GM18909 (cell line): ENCODE measurements around the gene FAM219A.

Source experiments
- ATAC-seq: cut with Tn5 transposase; IDR thresholded peaks from one replicate; pipeline ENCODE4 v1.9.1; 2021; ENCODE audit warnings: mild to moderate bottlenecking; ENCODE audit not compliant: unreplicated experiment, poor library complexity

The FAM219A gene, protein sequence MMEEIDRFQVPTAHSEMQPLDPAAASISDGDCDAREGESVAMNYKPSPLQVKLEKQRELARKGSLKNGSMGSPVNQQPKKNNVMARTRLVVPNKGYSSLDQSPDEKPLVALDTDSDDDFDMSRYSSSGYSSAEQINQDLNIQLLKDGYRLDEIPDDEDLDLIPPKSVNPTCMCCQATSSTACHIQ

GRCh38 chr9:34458013-34458958 lies at the start of gene FAM219A, which contains the start of gene DNAI1:
TSS of gene FAM219A (minus strand) at chr9:34458570. CDS start at chr9:34458263, 307 bp downstream.
TSS of gene DNAI1 (plus strand) at chr9:34458805. CDS start at chr9:34459006, 201 bp downstream.
- peak; percentile 96 for ATAC-seq

DNA sequence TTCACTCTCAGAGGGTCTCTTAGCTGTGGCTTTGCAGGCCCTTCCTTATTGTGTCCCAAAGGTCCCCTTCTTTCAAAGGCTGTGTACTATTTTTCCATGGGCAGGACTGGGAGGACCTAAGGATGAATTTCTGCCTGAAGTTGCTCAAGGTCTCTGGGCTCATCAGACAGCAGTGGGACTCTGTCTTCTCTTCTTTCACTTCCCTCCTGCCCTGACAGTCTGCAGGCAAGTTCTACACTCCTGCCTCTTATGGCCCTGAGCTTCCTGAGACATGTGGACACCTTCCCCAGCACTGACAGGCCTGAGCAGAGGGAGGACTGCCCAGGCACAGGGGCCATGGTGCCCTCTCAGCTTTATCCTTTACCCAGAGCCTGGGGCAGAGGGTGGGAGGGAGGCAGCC lies 49.6 kb upstream of the FAM219A start:
- no peak for ATAC-seq

DNA sequence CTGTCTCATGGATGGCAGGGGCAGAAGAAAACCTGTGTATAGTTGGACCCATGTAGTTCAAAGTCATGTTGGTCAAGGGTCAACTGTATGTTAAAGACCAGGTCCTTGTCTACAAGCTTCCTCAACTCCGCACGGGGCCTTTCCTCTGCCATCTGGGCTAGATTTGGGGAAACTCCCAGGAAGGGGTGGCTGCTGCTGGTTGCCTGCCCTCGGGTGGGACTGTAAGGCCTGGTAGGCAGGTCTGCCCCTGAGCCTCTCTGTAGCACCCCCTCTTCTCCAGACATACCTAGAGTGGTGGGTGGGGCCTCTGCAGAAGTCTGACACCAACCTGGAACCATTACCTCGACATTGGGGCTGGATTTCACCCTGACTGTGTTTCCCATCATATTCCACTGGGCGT lies 49.2 kb upstream of the FAM219A start:
- no peak for ATAC-seq

- ATAC-seq, result no peak
These were observed 48.3 kb upstream of the FAM219A start for GRCh38 chr9:34506623-34507022.

- ATAC-seq, result no peak
These were observed 47.2 kb upstream of the FAM219A start for GRCh38 chr9:34505370-34506120.

DNA sequence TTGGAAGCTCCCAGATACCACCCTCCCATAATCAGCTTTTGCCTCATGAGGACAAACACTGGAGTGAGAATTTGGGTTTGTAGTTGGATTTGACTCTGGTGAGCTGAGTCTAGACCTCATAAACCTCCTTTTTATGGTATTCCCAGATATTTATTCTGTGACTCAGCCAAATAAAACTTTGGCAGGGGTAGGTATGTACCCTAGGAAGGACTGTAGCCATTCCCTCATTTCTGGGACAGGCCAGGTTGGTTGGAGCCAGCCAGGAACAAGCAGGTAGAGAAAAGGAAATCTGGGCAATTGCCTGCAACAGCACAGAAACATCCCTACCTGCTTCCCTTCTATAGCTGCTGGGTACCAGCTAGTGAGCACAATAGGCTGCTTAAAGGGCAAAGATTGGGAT lies 45.0 kb upstream of the FAM219A start:
- no peak for ATAC-seq

- ATAC-seq, result no peak
These were observed 44.5 kb upstream of the FAM219A start for GRCh38 chr9:34502891-34503290.

GRCh38 chr9:34502471-34502870 lies 44.1 kb upstream of the FAM219A start:
- no peak for ATAC-seq

GRCh38 chr9:34501889-34502425 lies 43.6 kb upstream of the FAM219A start:
- no peak for ATAC-seq

DNA sequence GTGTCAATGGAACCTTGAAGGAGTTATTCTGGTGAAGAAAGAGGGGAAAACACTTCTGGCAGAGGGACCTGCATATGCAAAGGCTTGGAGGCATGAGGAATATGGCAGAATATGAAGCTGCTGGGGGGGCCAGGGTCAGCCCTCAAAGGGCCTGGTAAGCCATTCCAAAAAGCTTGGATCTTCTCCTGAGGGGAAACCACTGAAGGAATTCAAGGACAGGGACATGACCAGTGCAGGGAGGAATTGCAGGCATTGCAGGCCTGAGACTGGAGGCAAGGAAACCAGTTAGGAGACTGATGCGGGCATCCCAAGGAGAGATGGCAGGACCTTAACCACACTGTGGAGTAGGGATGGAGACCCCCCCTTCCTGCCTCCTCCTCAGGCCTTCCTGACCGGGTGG lies 43.0 kb upstream of the FAM219A start:
- no peak for ATAC-seq

GRCh38 chr9:34500623-34501267 lies 42.4 kb upstream of the FAM219A start:
- no peak for ATAC-seq

- ATAC-seq, result no peak
These were observed 40.7 kb upstream of the FAM219A start for GRCh38 chr9:34499076-34499475.

GRCh38 chr9:34498553-34498952 lies 40.2 kb upstream of the FAM219A start:
- ATAC-seq, result no peak

- no peak for ATAC-seq
These were observed 37.9 kb upstream of the FAM219A start for GRCh38 chr9:34496149-34496712.

DNA sequence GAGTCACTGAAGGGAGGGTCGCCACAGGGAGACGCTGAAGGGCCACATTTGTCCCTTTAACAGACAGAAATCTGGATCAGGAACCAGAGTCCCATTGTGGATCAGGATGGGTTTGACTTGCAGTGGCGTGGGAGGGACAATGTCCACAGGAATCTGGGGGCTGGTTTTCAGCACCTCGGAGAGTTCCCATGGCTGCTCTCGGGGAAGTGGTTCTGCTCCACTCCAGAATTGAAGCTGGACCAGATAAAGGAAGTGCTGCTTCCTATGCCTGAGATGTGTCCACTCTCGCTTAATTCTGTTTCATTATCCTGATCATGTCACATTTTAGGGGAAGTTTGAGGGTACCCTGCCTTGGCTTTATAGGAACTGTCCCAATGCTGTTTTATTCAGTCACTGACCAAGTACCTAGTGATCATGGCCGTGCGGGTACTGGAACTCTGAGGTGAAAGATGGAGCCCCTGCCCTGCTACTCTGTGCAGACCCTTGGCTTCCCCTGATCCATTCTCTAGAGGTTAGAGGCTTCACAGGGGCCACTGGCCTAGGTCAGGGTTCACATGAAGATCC lies 35.7 kb upstream of the FAM219A start:
- ATAC-seq, result no peak

GRCh38 chr9:34492051-34492450 lies 33.7 kb upstream of the FAM219A start:
- ATAC-seq, result no peak

- ATAC-seq, result no peak
These were observed 33.2 kb upstream of the FAM219A start for GRCh38 chr9:34491596-34491995.

DNA sequence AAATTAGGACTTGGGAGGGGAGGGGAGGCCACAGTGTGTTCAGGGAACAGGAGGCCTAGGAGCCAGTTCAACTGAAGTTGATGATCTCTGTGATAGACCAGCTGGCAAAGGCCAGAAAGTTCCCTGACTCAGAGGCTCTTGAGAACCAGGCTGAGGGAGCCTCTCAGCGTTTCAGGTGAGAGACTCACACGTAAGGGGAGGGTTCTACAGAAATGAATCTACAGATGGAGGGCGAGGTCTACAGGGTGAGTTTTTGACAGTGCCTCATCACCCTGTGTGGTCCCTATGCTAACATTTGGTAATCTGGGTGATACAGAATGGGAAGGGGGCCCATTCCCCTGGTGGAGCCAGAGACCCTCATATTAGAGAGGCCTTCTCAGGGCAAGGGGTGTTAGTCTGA lies 32.4 kb upstream of the FAM219A start:
- ATAC-seq, result no peak

- no peak for ATAC-seq
These were observed 32.0 kb upstream of the FAM219A start for GRCh38 chr9:34490360-34490759.
